H9 (cell line): ENCODE measurements around the gene LCE1E. TPM values are rescaled to one million over a fixed set of nuclear protein-coding genes. Genes with fewer than 3 reads are reported as not detected.

ENCODE experiments used
- DNase-seq: peaks from one replicate; pipeline ENCODE4 v3.0.0-alpha.2; 2017
- H2AFZ ChIP-seq: one replicate; pipeline ENCODE4 v1.6.1; 2013; ENCODE audit warnings: mild to moderate bottlenecking, low read length, control low read depth, moderate library complexity
- H2AK5ac ChIP-seq: 2 replicates; pipeline ENCODE4 v1.6.1; 2013; ENCODE audit warnings: low read length, control low read depth, mixed read lengths; ENCODE audit not compliant: insufficient read length
- H2BK120ac ChIP-seq: one replicate; pipeline ENCODE4 v1.6.1; 2013; ENCODE audit warnings: low read depth, mild to moderate bottlenecking, low read length, control low read depth, inconsistent platforms; ENCODE audit not compliant: poor library complexity, severe bottlenecking
- H2BK12ac ChIP-seq: 2 replicates; pipeline ENCODE4 v1.6.1; 2013; ENCODE audit warnings: low read length, control low read depth, mixed read lengths, low read depth; ENCODE audit not compliant: insufficient read length
- H2BK15ac ChIP-seq: 2 replicates; pipeline ENCODE4 v1.6.1; 2013; ENCODE audit warnings: low read depth, low read length, control low read depth
- H2BK20ac ChIP-seq: one replicate; pipeline ENCODE4 v1.6.1; 2013; ENCODE audit warnings: low read depth, mild to moderate bottlenecking, low read length, control low read depth, inconsistent platforms; ENCODE audit not compliant: poor library complexity, severe bottlenecking
- H2BK5ac ChIP-seq: 2 replicates; pipeline ENCODE4 v1.6.1; 2013; ENCODE audit warnings: low read length, control low read depth, mixed read lengths; ENCODE audit not compliant: insufficient read length
- H3K14ac ChIP-seq: 2 replicates; pipeline ENCODE4 v1.6.1; 2013; ENCODE audit warnings: low read length, control low read depth; ENCODE audit not compliant: insufficient read depth
- H3K18ac ChIP-seq: 2 replicates; pipeline ENCODE4 v1.6.1; 2013; ENCODE audit warnings: low read depth, mild to moderate bottlenecking, mixed read lengths, low read length, control low read depth; ENCODE audit not compliant: insufficient read length
- H3K23ac ChIP-seq: 2 replicates; pipeline ENCODE4 v1.6.1; 2013; ENCODE audit warnings: low read length, control low read depth, mixed read lengths, low read depth; ENCODE audit not compliant: insufficient read length
- H3K23me2 ChIP-seq: 2 replicates; pipeline ENCODE4 v1.6.1; 2013; ENCODE audit warnings: low read depth, mild to moderate bottlenecking, mixed read lengths, low read length, control low read depth; ENCODE audit not compliant: insufficient read length, poor library complexity, severe bottlenecking
- H3K27ac ChIP-seq: 2 replicates; pipeline ENCODE4 v1.5.1; 2013; ENCODE audit warnings: low read length, control low read depth, mixed read lengths, low read depth; ENCODE audit not compliant: insufficient read length
- H3K27me3 ChIP-seq: 2 replicates; pipeline ENCODE4 v1.6.1; 2013; ENCODE audit warnings: low read length, control low read depth, inconsistent platforms; ENCODE audit not compliant: insufficient read depth
- H3K4ac ChIP-seq: 2 replicates; pipeline ENCODE4 v1.6.1; 2013; ENCODE audit warnings: low read depth, mild to moderate bottlenecking, control low read depth, inconsistent platforms, low read length, moderate library complexity
- H3K4me1 ChIP-seq: 2 replicates; pipeline ENCODE4 v1.6.1; 2013; ENCODE audit warnings: low read length, control low read depth, inconsistent platforms; ENCODE audit not compliant: insufficient read depth
- H3K4me2 ChIP-seq: 2 replicates; pipeline ENCODE4 v1.6.1; 2013; ENCODE audit warnings: low read length, control low read depth, mixed read lengths; ENCODE audit not compliant: insufficient read length, insufficient read depth
- H3K56ac ChIP-seq: 2 replicates; pipeline ENCODE4 v1.6.1; 2013; ENCODE audit warnings: low read depth, mild to moderate bottlenecking, mixed read lengths, low read length, control low read depth; ENCODE audit not compliant: insufficient read length
- H3K79me1 ChIP-seq: 2 replicates; pipeline ENCODE4 v1.6.1; 2013; ENCODE audit warnings: low read depth, mild to moderate bottlenecking, moderate library complexity, low read length, control low read depth, inconsistent platforms; ENCODE audit not compliant: insufficient read depth, poor library complexity, severe bottlenecking
- H3K79me2 ChIP-seq: 2 replicates; pipeline ENCODE4 v1.6.1; 2013; ENCODE audit warnings: low read length, control low read depth, inconsistent platforms; ENCODE audit not compliant: insufficient read depth
- H3K9ac ChIP-seq: 2 replicates; pipeline ENCODE4 v1.6.1; 2013; ENCODE audit warnings: low read length, control low read depth, mixed read lengths; ENCODE audit not compliant: insufficient read length; ENCODE audit errors: extremely low read depth
- H3K9me3 ChIP-seq: one replicate; pipeline ENCODE4 v1.6.1; 2013; ENCODE audit warnings: low read depth, low read length, inconsistent platforms; ENCODE audit not compliant: control insufficient read depth
- H3T11ph ChIP-seq: one replicate; pipeline ENCODE4 v1.6.1; 2013; ENCODE audit warnings: mild to moderate bottlenecking, low read length, control low read depth, inconsistent platforms
- H4K20me1 ChIP-seq: one replicate; pipeline ENCODE4 v1.6.1; 2013; ENCODE audit not compliant: control insufficient read depth, insufficient read length, insufficient read depth
- H4K5ac ChIP-seq: 2 replicates; pipeline ENCODE4 v1.6.1; 2013; ENCODE audit warnings: low read depth, mild to moderate bottlenecking, mixed read lengths, low read length, control low read depth; ENCODE audit not compliant: insufficient read length
- H4K8ac ChIP-seq: replicated peaks from 2 replicates; pipeline ENCODE4 v1.6.1; 2013; ENCODE audit warnings: low read length, control low read depth, mixed read lengths, low read depth; ENCODE audit not compliant: insufficient read length
- H4K91ac ChIP-seq: 2 replicates; pipeline ENCODE4 v1.6.1; 2013; ENCODE audit warnings: low read depth, mild to moderate bottlenecking, moderate library complexity, mixed read lengths, low read length, control low read depth; ENCODE audit not compliant: insufficient read length
- H3K27ac Mint-ChIP-seq, 3 experiments: 2 replicates in 2 of 3; 3 replicates in 1 of 3; pipeline ENCODE4 v1.8.0; 2020 to 2021; ENCODE audit warnings: mixed read lengths in 3 of 3, mild to moderate bottlenecking in 1 of 3, moderate library complexity in 1 of 3
- H3K27me3 Mint-ChIP-seq: 2 replicates; pipeline ENCODE4 v1.8.0; 2021; ENCODE audit warnings: low read depth, mild to moderate bottlenecking, moderate library complexity, mixed read lengths
- H3K36me3 Mint-ChIP-seq, 3 experiments: 2 replicates in 2 of 3; 3 replicates in 1 of 3; pipeline ENCODE4 v1.8.0; 2020 to 2021; ENCODE audit warnings: low read depth in 3 of 3, mixed read lengths in 3 of 3; ENCODE audit not compliant: insufficient read depth in 1 of 3
- H3K4me1 Mint-ChIP-seq, 2 experiments: 2 replicates each; pipeline ENCODE4 v1.8.0; 2020; ENCODE audit warnings: mixed read lengths in 2 of 2
- H3K4me3 Mint-ChIP-seq, 2 experiments: 2 replicates in 1 of 2; 3 replicates in 1 of 2; pipeline ENCODE4 v1.8.0; 2020 to 2021; ENCODE audit warnings: mild to moderate bottlenecking in 2 of 2, mixed read lengths in 2 of 2, moderate library complexity in 1 of 2
- H3K9me3 Mint-ChIP-seq, 2 experiments: 2 replicates in 1 of 2; 3 replicates in 1 of 2; pipeline ENCODE4 v1.8.0; 2020; ENCODE audit warnings: mild to moderate bottlenecking in 2 of 2, mixed read lengths in 2 of 2, moderate library complexity in 1 of 2
- CTCF ChIP-seq: fragments of 200-600 bp; sonication (generic); conservative IDR thresholded peaks from 3 replicates; pipeline ENCODE4 v1.8.0; 2021; ENCODE audit warnings: antibody characterized with exemption, mild to moderate bottlenecking
- WGBS: extraction: QIAGEN DNeasy Blood & Tissue Kit; methylation state at CpG from one replicate; pipeline ENCODE4 v1.1.7; 2013; ENCODE audit warnings: missing lambda C conversion rate, low lambda C conversion rate, mixed read lengths; ENCODE audit not compliant: insufficient read length; ENCODE audit errors: extremely low coverage; 5-methylcytosine and 5-hydroxymethylcytosine counted together
- total RNA-seq: library from RNA; stranded (reverse); gene quantifications from 2 replicates; pipeline ENCODE4 v1.2.1, GENCODE V29; 2021

The LCE1E gene
- total RNA-seq, 1 experiment from 2014 or later: not detected

DNA sequence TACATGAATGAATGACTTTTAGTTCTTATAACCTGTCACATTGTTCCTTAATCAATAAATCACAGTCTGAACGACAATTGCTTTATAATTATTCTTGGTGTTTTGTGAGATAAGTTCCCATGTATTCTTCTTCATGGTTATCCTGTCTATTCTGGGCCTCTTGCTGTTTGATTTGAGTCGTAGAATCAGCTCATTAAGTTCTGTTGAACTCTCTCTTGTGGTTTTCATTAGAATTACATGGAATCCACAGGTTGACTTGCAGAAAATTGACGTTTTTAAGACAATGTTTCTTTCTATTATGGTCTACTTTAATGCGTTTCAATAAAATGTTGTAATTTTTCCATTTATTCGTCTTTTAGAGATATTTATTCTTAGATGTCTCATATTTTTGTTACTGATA lies 37.2 kb downstream of the LCE1E start:
- no peaks in the 10 kb centered on the region for H3K79me1 ChIP-seq
- H3K23me2 ChIP-seq: peaks cover 2% of the 10 kb centered on the region
- WGBS: no CpG with 5 or more reads among the region's 5 CpGs
- no peaks in the 10 kb centered on the region for H3K4me1 ChIP-seq
- no peak overlapping the region for H2AK5ac ChIP-seq
- H4K91ac ChIP-seq: no peak overlapping the region
- Mint-ChIP-seq H3K27me3 (peaks cover 5% of the 10 kb centered on the region), H3K36me3 (peaks cover 4 to 21% (median 6%) of the 10 kb centered on the region in 3 experiments; a peak in 5 of 7 replicates), H3K4me3 (no peak overlapping the region), H3K9me3 (peaks cover 71 to 78% of the 10 kb centered on the region in 2 experiments), H3K4me1 (no peaks in the 10 kb centered on the region), H3K27ac (no peak overlapping the region)
- H3K4me2 ChIP-seq: no peak overlapping the region
- no peaks in the 10 kb centered on the region for H4K20me1 ChIP-seq
- no peaks in the 10 kb centered on the region for H3K79me2 ChIP-seq
- H2BK5ac ChIP-seq: no peak overlapping the region
- no peak overlapping the region for H2BK20ac ChIP-seq
- H2BK12ac ChIP-seq: no peak overlapping the region
- no peaks in the 10 kb centered on the region for H3K27me3 ChIP-seq
- H4K8ac ChIP-seq: no peak overlapping the region
- H3K27ac ChIP-seq: no peak overlapping the region
- H2AFZ ChIP-seq: no peak overlapping the region
- H2BK120ac ChIP-seq: no peak overlapping the region
- H2BK15ac ChIP-seq: no peak overlapping the region
- H3K9ac ChIP-seq: no peak overlapping the region
- H3K14ac ChIP-seq: no peak overlapping the region
- DNase-seq: no peak
- TF ChIP-seq CTCF: no peak
- no peak overlapping the region for H3K23ac ChIP-seq
- H3K56ac ChIP-seq: no peak overlapping the region
- H4K5ac ChIP-seq: no peak overlapping the region
- H3K18ac ChIP-seq: no peak overlapping the region
- peaks cover 58% of the 10 kb centered on the region for H3K9me3 ChIP-seq
- H3T11ph ChIP-seq: no peak overlapping the region
- no peak overlapping the region for H3K4ac ChIP-seq
